ENCODE measurements around the gene N4BP2L2. TPM values are rescaled to one million over a fixed set of nuclear protein-coding genes. Genes with fewer than 3 reads are reported as not detected.

The N4BP2L2 gene
- total RNA-seq, 1 donor: 128 TPM

DNA sequence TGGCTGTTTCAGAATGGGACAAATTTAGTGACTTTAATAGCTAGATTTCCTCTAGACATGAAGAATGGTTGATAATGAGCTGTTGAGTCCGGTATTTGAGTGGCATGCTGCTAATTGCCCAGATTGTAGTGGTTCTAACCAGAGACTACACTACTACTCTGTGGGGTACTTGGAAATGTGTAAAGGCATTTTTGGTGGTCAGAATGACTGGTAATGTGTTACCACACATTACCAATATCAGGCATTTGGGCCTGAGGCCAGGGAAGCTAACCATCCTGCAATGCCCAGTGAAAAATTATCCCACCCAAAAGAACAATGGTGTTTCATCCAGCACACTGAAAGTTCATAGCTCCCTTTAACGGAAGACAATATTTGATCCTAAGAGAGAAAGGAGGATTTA, 93.1 kb downstream of the N4BP2L2 start:
- DNase-seq (ENCODE audit: low read depth): no peak
- no peak overlapping the region for H3K4me3 ChIP-seq (ENCODE audit: low read depth, low read length)
- TF ChIP-seq CTCF (IDR thresholded peaks at IDR 0.05; ENCODE audit: insufficient read depth, low read depth, low read length): no peak

DNA sequence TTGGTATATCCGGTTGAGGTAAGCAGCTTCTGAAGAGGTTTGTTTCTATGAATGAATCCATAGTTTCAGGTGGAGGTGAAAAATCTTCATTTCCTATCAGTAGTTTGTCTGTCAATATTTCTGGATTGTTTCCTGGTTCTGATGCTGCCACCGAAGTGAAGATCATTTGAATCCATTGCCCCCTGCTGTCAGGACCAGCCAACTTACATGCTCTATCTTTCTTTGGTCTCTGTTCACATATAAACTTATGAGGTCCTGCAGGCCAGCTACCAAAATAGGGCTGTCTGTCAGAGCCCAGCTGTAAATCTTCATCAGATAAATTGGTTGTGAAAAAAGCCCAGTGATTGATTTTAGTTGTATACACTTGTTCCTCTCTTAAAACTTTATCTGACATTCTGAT, 95.5 kb downstream of the N4BP2L2 start:
- DNase-seq (ENCODE audit: low read depth): peak; percentile 49
- TF ChIP-seq CTCF (IDR thresholded peaks at IDR 0.05; ENCODE audit: insufficient read depth, low read depth, low read length): peak; percentile 53
- no peak overlapping the region for H3K4me3 ChIP-seq (ENCODE audit: low read depth, low read length)

DNA sequence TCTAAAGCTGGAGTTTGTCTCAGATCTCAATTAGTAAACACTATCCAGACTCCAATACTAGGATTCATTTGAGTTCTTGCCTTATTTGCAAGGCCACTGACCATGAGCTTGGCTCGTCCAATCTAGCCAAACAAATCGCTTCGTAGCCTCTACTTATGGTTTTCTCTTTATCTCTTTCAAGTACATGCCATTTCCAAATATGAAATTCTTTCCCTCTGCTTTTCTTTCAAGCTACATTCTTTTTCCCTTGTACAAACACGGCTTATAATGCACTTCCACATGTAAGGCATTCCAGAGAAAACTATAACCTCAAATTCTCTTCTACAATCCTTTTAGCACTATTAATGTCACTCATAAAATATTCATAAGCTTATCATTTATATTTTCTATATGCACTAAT, 99.7 kb downstream of the N4BP2L2 start:
- no peak overlapping the region for H3K4me3 ChIP-seq (ENCODE audit: low read depth, low read length)
- DNase-seq (ENCODE audit: low read depth): no peak
- no peak for TF ChIP-seq CTCF (IDR thresholded peaks at IDR 0.05; ENCODE audit: insufficient read depth, low read depth, low read length)

DNA sequence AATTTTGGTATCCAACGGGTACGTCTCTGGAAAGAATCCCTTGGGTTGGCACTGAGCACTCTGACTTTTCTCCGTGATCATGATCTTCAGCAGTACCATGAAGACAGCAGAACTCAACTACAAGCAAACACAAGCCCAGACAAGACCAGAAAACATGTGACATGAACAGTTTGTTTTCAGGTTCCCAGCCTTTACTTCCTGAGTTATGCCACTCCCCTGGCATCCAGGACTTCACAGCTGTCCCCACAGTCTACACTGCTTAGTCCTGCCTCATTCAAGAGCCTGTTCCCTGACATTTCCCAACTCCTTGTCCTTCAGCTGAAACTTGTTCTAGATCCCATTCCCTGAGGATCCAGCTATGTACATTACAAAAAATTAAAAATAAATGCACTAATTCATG, 105.7 kb downstream of the N4BP2L2 start:
- no peak for DNase-seq (ENCODE audit: low read depth)
- no peak overlapping the region for H3K4me3 ChIP-seq (ENCODE audit: low read depth, low read length)
- TF ChIP-seq CTCF (IDR thresholded peaks at IDR 0.05; ENCODE audit: insufficient read depth, low read depth, low read length): no peak

DNA sequence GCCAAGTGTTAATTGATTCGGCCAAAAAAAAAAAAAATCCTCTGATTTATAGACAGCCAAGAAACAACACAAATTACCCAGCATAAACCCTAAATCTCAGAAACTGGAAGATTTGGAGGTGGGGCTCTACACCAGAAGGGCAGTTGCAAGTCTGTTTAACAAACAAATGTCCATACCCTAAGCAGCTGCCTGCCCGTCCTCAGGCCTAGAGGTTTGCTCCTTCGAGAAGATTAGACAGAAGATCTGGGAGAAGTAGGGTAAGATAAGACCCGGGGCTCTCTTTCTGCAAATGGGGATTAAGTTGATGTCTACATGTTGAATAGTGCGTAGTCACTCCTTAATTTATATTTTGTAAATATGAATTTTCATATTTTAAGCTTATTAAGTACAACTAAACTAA, 107.2 kb downstream of the N4BP2L2 start:
- H3K4me3 ChIP-seq (ENCODE audit: low read depth, low read length): no peak overlapping the region
- DNase-seq (ENCODE audit: low read depth): no peak
- TF ChIP-seq CTCF (IDR thresholded peaks at IDR 0.05; ENCODE audit: insufficient read depth, low read depth, low read length): no peak

DNA sequence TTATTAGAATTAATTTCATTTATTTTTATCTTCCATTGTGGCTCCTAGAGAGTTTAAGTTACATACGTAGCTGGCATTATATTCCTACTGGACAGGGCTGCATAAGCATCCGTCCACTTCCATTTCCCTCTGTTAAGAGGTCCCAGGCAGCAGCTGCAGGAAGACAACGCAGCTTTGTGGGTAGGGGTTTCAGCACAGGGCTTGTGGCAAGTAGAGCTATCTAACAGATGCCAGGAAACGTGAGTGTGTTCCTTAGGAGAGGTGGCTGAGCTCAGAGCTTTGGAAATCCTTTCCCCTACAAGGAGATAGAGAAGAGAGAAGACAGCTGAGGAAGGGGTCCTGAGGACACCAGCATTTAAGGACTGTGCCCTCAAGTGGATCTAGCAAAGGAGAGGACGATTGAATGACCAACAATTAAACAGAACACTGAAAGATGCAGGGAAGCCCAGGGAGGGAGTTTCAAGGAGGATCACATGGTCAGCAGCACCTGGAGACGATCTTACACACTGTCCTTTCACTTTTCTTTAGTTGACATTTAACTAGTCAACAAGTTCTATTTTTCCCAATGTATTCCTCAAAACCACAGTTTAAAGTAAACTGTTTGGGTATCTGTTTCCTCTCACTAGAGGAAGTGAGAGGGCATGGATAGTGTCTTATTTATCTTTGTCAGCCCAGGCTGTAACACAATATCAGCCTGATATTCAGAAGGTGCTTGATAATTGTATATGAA, 108.4 kb downstream of the N4BP2L2 start:
- no peak overlapping the region for H3K4me3 ChIP-seq (ENCODE audit: low read depth, low read length)
- TF ChIP-seq CTCF (IDR thresholded peaks at IDR 0.05; ENCODE audit: insufficient read depth, low read depth, low read length): no peak
- peak; percentile 80 for DNase-seq (ENCODE audit: low read depth)

DNA sequence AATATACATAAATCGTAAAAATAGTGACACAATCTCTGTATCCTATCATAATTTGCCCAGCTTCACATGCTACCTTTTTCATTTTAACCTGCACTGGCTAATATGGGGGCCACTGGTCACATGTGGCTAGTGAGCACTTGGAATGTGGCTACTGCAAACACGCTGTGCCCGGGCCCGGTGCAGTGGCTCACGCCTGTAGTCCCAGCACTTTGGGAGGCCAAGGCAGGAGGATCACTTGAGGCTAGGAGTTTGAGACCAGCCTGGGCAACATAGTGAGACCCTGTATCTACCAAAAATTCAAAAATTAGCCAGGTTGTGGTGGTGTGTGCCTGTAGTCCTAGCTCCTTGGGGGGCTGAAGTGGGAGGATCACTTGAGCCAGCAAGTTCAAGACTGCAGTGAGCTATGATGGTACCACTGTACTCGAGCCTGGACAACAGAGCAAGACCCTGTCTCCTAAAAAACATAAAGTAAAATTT, 109.1 kb downstream of the N4BP2L2 start:
- no peak for DNase-seq (ENCODE audit: low read depth)
- no peak for TF ChIP-seq CTCF (IDR thresholded peaks at IDR 0.05; ENCODE audit: insufficient read depth, low read depth, low read length)
- H3K4me3 ChIP-seq (ENCODE audit: low read depth, low read length): no peak overlapping the region
